ENCODE data around the gene EPSTI1.
"Not testable (repeated sequence)": the region's sequence is repeated elsewhere in the genome, so short reads cannot be mapped to it uniquely, and the experiment has no call there.

The EPSTI1 gene

GRCh38 chr13:42893214-42893671 lies 98.8 kb downstream of the EPSTI1 start:
- DNase-seq (ENCODE audit: low read depth), result no peak

GRCh38 chr13:42892760-42893159 lies 99.3 kb downstream of the EPSTI1 start:
- DNase-seq (ENCODE audit: low read depth), result no peak

GRCh38 chr13:42891591-42891990 lies 100.5 kb downstream of the EPSTI1 start:
- DNase-seq (ENCODE audit: low read depth), result no peak

- no peak for DNase-seq (ENCODE audit: low read depth)
Observed at GRCh38 chr13:42885325-42885724, 106.7 kb downstream of the EPSTI1 start.

- DNase-seq (ENCODE audit: low read depth), result no peak
Observed at GRCh38 chr13:42883771-42884467, 108.1 kb downstream of the EPSTI1 start.

- no peak for DNase-seq (ENCODE audit: low read depth)
Observed at GRCh38 chr13:42883142-42883541, 108.9 kb downstream of the EPSTI1 start.

GRCh38 chr13:42880056-42880605 lies 111.9 kb downstream of the EPSTI1 start:
- no peak for DNase-seq (ENCODE audit: low read depth)

- DNase-seq (ENCODE audit: low read depth), result no peak
Observed at GRCh38 chr13:42878721-42879120, 113.3 kb downstream of the EPSTI1 start.

- no peak for DNase-seq (ENCODE audit: low read depth)
Observed at GRCh38 chr13:42876887-42877545, 115.0 kb downstream of the EPSTI1 start.

GRCh38 chr13:42876270-42876714 lies 115.7 kb downstream of the EPSTI1 start:
- no peak for DNase-seq (ENCODE audit: low read depth)

- DNase-seq (ENCODE audit: low read depth), result no peak
Observed at GRCh38 chr13:42875475-42876269, 116.4 kb downstream of the EPSTI1 start.

- no peak for DNase-seq (ENCODE audit: low read depth)
Observed at GRCh38 chr13:42874221-42874620, 117.8 kb downstream of the EPSTI1 start.

- DNase-seq (ENCODE audit: low read depth), result no peak
Observed at GRCh38 chr13:42873081-42873480, 119.0 kb downstream of the EPSTI1 start.

GRCh38 chr13:42867232-42867631 lies 124.8 kb downstream of the EPSTI1 start:
- no peak for DNase-seq (ENCODE audit: low read depth)

GRCh38 chr13:42865768-42866102 lies 126.3 kb downstream of the EPSTI1 start:
- no peak for DNase-seq (ENCODE audit: low read depth)

GRCh38 chr13:42864952-42865767 lies 126.9 kb downstream of the EPSTI1 start:
- no peak for DNase-seq (ENCODE audit: low read depth)

GRCh38 chr13:42862370-42862769 lies 129.7 kb downstream of the EPSTI1 start:
- DNase-seq (ENCODE audit: low read depth), result not testable (repeated sequence)

- no peak for DNase-seq (ENCODE audit: low read depth)
Observed at GRCh38 chr13:42860485-42860884, 131.6 kb downstream of the EPSTI1 start.

- DNase-seq (ENCODE audit: low read depth), result no peak
Observed at GRCh38 chr13:42859760-42860159, 132.3 kb downstream of the EPSTI1 start.

- no peak for DNase-seq (ENCODE audit: low read depth)
Observed at GRCh38 chr13:42855410-42855809, 136.6 kb downstream of the EPSTI1 start.

- DNase-seq (ENCODE audit: low read depth), result no peak
Observed at GRCh38 chr13:42852136-42852535, 139.9 kb downstream of the EPSTI1 start.

- no peak for DNase-seq (ENCODE audit: low read depth)
Observed at GRCh38 chr13:42849200-42849599, 142.8 kb downstream of the EPSTI1 start.
